ENCODE data around the gene TBCB. TPM values are rescaled to one million over a fixed set of nuclear protein-coding genes. Genes with fewer than 3 reads are reported as not detected.

The TBCB gene
- total and polyA plus RNA-seq, 2 experiments from 2014 or later = 177 to 268 TPM

DNA sequence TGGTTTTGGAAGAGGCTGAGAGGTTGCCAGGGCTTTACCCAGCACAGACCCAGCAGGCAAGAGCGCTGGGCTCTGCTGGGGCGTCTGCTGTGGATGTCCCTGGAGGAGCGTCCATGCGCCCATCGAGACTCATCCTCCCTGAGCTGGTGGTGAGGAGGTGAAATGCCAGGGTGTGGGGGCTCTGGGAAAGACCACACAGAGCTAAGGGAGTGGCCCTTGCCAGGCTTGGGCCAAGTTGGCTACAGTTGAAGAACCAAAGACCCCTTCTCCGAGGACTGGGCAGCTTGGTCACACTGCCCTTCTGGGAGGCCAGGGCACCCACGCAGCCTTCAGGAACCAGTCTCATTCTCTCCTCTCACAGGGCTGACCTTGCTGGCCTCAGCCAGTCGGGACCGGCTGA lies 28.9 kb upstream of the TBCB start:
- Histone ChIP-seq H3K9me3 (ENCODE audit: low read depth) (no peaks in the 10 kb centered on the region), H3K36me3 (no peaks in the 10 kb centered on the region), H3K27me3 (no peaks in the 10 kb centered on the region), H3K4me1 (ENCODE audit: low read depth) (no peaks in the 10 kb centered on the region), H3K4me3 (no peak overlapping the region), H3K27ac (no peak overlapping the region)
- no peak for TF ChIP-seq CTCF (IDR thresholded peaks at IDR 0.05; ENCODE audit: low read depth, low read length)
- no peak for DNase-seq (ENCODE audit: low read depth in 1 of 2, low spot score in 1 of 2)

GRCh38 chr19:36089847-36090246 lies 25.4 kb upstream of the TBCB start:
- H3K9me3 ChIP-seq (ENCODE audit: low read depth) = no peaks in the 10 kb centered on the region
- no peak overlapping the region for H3K27ac ChIP-seq
- H3K4me1 ChIP-seq (ENCODE audit: low read depth) = no peaks in the 10 kb centered on the region
- no peak overlapping the region for H3K4me3 ChIP-seq
- H3K27me3 ChIP-seq = no peaks in the 10 kb centered on the region
- H3K36me3 ChIP-seq = no peaks in the 10 kb centered on the region
- TF ChIP-seq CTCF (IDR thresholded peaks at IDR 0.05; ENCODE audit: low read depth, low read length) = no peak
- DNase-seq (ENCODE audit: low read depth in 1 of 2, low spot score in 1 of 2) = no peak

DNA sequence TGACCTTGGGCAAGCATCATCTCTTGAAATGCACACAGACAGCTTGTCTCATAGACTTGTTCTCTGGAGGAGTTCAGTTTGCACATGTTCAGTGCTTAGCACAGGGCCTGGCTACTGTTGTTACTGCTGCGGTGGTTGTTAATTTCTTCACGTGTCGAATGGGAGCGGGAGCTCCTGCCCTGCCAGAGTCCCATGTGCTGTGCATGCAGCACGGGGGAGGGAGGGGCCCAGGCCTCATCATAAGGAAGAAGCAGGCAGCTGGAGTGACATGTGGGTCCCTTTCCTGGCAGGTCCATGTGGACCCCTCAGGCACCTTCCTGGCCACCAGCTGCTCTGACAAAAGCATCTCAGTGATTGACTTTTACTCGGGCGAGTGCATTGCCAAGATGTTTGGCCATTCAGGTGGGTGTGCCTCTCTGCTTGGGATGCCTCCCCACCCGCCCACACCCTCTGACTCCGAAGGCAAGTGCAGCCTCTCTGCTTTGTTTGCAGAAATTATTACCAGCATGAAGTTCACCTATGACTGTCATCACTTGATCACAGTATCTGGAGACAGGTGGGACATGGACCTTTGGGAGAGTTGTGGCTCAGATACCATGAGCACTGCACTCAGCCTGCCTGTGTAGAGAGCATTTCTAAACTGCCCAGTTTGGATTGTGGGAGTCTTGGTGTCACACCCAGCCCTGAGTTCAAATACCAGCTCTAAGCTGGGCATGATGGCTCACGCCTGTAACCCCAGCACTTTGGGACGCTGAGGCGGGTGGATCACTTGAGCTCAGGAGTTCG lies 24.2 kb upstream of the TBCB start:
- TF ChIP-seq CTCF (IDR thresholded peaks at IDR 0.05; ENCODE audit: low read depth, low read length) = no peak
- no peak overlapping the region for H3K27ac ChIP-seq
- no peaks in the 10 kb centered on the region for H3K36me3 ChIP-seq
- H3K4me1 ChIP-seq (ENCODE audit: low read depth) = no peaks in the 10 kb centered on the region
- H3K9me3 ChIP-seq (ENCODE audit: low read depth) = no peaks in the 10 kb centered on the region
- no peak overlapping the region for H3K4me3 ChIP-seq
- no peaks in the 10 kb centered on the region for H3K27me3 ChIP-seq
- no peak for DNase-seq (ENCODE audit: low read depth in 1 of 2, low spot score in 1 of 2)

DNA sequence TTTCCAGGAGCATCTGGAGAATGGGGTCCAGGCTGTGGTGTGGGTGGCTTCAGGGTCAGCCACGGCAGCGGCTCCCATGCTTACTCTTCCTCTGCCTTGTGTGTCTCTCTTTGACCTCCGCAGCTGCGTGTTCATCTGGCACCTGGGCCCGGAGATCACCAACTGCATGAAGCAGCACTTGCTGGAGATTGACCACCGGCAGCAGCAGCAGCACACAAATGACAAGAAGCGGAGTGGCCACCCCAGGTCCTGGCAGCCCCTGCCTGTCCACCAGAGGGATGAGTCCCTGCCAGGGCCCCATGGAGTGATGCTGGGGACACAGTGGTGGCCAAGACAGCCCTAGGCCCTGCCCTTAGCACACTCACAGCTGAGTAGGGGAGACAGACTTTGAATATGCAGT lies 22.7 kb upstream of the TBCB start:
- Histone ChIP-seq H3K4me3 (no peak overlapping the region), H3K27me3 (no peaks in the 10 kb centered on the region), H3K4me1 (ENCODE audit: low read depth) (no peaks in the 10 kb centered on the region), H3K9me3 (ENCODE audit: low read depth) (no peaks in the 10 kb centered on the region), H3K36me3 (no peaks in the 10 kb centered on the region), H3K27ac (no peak overlapping the region)
- no peak for DNase-seq (ENCODE audit: low read depth in 1 of 2, low spot score in 1 of 2)
- TF ChIP-seq CTCF (IDR thresholded peaks at IDR 0.05; ENCODE audit: low read depth, low read length) = no peak

DNA sequence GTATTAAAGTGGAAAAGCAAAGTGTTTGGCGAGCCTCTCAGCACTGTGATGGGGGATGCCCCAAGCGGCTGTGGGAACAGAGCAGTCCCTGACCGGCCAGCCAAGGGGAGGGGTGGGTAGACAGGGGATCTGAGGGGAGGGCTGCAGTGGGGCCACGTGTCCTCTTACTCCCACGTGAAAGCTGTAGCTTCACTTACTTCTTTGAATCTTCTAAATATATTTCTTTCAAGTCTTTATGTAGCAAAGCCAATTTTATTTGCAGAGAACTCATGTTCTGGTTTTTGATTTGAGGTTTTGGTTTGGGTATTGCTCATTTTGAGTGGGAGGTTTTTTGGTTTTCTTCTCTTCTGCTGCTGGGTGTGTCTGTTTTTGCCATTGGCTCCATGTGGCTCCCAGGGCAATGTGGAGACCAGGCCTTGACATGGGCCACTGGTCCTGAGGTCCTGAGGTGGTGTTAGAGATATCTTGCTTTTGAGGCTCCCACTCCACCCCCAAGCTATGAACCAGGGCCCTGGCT lies 22.1 kb upstream of the TBCB start:
- DNase-seq (ENCODE audit: low read depth in 1 of 2, low spot score in 1 of 2) = no peak
- no peaks in the 10 kb centered on the region for H3K4me1 ChIP-seq (ENCODE audit: low read depth)
- no peak overlapping the region for H3K4me3 ChIP-seq
- no peaks in the 10 kb centered on the region for H3K27me3 ChIP-seq
- H3K9me3 ChIP-seq (ENCODE audit: low read depth) = no peaks in the 10 kb centered on the region
- H3K27ac ChIP-seq = no peak overlapping the region
- no peak for TF ChIP-seq CTCF (IDR thresholded peaks at IDR 0.05; ENCODE audit: low read depth, low read length)
- no peaks in the 10 kb centered on the region for H3K36me3 ChIP-seq

Measured in cardiac muscle cell (in vitro differentiated cells and primary cell).